Smooth muscle cell (in vitro differentiated cells): ENCODE results near the gene NABP2. TPM values are rescaled to one million over a fixed set of nuclear protein-coding genes. Genes with fewer than 3 reads are reported as not detected.

ENCODE experiments used
- DNase-seq: peaks from one replicate; lab custom pipeline; 2025; ENCODE audit not compliant: unreplicated experiment; lab: John Stamatoyannopoulos, UW
- H2AFZ ChIP-seq: fragments of 200-600 bp; sonication (generic); 2 replicates; pipeline ENCODE4 v1.6.0; 2016; ENCODE audit warnings: antibody characterized with exemption, low read depth, mild to moderate bottlenecking
- H3F3A ChIP-seq: fragments of 200-600 bp; sonication (generic); 2 replicates; pipeline ENCODE4 v1.6.0; 2017; ENCODE audit warnings: antibody characterized with exemption, low read depth
- H3K27ac ChIP-seq: fragments of 200-600 bp; sonication (generic); 2 replicates; pipeline ENCODE4 v1.5.1; 2016; ENCODE audit warnings: low read depth, mild to moderate bottlenecking
- H3K27me3 ChIP-seq: fragments of 200-600 bp; sonication (generic); 2 replicates; pipeline ENCODE4 v1.6.1; 2016; ENCODE audit warnings: low read depth, mild to moderate bottlenecking
- H3K36me3 ChIP-seq: fragments of 200-600 bp; sonication (generic); 2 replicates; pipeline ENCODE4 v1.5.1; 2016; ENCODE audit warnings: low read depth
- H3K4me1 ChIP-seq: fragments of 200-600 bp; sonication (generic); 2 replicates; pipeline ENCODE4 v1.5.1; 2016; ENCODE audit warnings: low read depth
- H3K4me2 ChIP-seq: fragments of 200-600 bp; sonication (generic); 2 replicates; pipeline ENCODE4 v1.6.0; 2016; ENCODE audit warnings: mild to moderate bottlenecking
- H3K4me3 ChIP-seq: fragments of 200-600 bp; sonication (generic); 2 replicates; pipeline ENCODE4 v1.5.1; 2016; ENCODE audit warnings: mild to moderate bottlenecking
- H3K79me2 ChIP-seq: fragments of 200-600 bp; sonication (generic); 2 replicates; pipeline ENCODE4 v1.6.0; 2016; ENCODE audit warnings: low read depth, mild to moderate bottlenecking
- H3K9ac ChIP-seq: fragments of 200-600 bp; sonication (generic); 2 replicates; pipeline ENCODE4 v1.6.0; 2016; ENCODE audit warnings: low read depth
- H3K9me3 ChIP-seq: fragments of 200-600 bp; sonication (generic); replicated peaks from 2 replicates; pipeline ENCODE4 v1.5.1; 2016; ENCODE audit warnings: low read depth
- H4K20me1 ChIP-seq: fragments of 200-600 bp; sonication (generic); 2 replicates; pipeline ENCODE4 v1.6.0; 2016; ENCODE audit warnings: low read depth
- WGBS: methylation state at CpG from one replicate; pipeline ENCODE4 v1.1.7; 2016; ENCODE audit warnings: low lambda C conversion rate; 5-methylcytosine and 5-hydroxymethylcytosine counted together
- polyA plus RNA-seq: library from polyadenylated mRNA; unstranded; fragments of >200 nt; fragmentation: Nextera tagmentation; extraction: Ambion mirVana; gene quantifications from 2 replicates; pipeline ENCODE4 v1.2.1, GENCODE V29; 2016
- total RNA-seq: library from RNA; depleted of rRNA; stranded (reverse); fragments of >200 nt; gene quantifications from 2 replicates; pipeline ENCODE4 v1.2.3, GENCODE V29; 2014
- TF ChIP-seq, protein P1 (sequence below): fragments of 200-600 bp; sonication (generic); IDR thresholded peaks from 2 replicates; pipeline ENCODE4 v1.5.1; 2017; ENCODE audit warnings: borderline replicate concordance, mild to moderate bottlenecking, antibody characterized with exemption; ENCODE audit not compliant: insufficient read depth, poor library complexity, severe bottlenecking

The NABP2 gene
- total and polyA plus RNA-seq, 2 experiments from 2014 or later = 14.2 to 33.8 TPM

DNA sequence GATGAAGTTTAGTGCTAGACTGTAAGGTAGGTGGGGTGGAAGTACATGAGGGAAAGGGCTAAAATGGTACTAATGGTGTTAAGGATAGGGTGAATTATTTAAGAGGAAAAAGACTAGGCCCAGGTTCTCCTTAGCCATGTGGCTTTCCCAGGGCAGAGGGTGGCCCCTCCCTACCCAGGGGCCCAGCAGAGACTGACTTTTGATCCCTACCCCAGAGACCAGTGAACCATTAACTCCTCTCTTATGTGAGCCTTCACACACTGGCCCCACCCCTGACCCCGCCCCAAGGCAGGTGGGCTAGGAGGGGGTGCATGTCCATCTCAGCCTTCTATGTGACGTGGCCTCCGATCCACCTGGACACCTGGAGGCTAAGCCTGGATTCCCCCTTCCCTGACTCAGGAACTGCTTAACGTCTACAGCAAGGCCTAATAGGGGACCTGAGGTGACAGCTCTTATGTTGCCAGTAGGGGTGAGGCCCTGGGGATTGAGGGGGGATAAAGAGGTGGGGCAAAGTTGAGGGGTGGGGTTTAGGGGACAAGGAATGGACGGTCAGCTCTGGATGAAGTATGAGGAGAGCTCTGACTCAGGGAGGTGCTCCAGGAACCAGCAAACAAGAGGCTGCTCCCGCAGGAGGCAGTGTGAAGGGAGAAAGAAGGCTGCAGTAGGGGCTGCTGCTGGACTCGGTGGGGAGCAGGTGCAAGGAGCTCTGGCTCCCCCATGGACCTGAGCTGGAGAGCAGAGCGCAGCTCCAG lies 6.5 kb downstream of the NABP2 start:
- no peak overlapping the region for H3K4me2 ChIP-seq
- H3K27ac ChIP-seq = no peak overlapping the region
- H2AFZ ChIP-seq = no peak overlapping the region
- H4K20me1 ChIP-seq = no peaks in the 10 kb centered on the region
- H3K36me3 ChIP-seq = no peaks in the 10 kb centered on the region
- H3K9me3 ChIP-seq = no peaks in the 10 kb centered on the region
- H3F3A ChIP-seq = peaks cover 4% of the 10 kb centered on the region
- H3K9ac ChIP-seq = no peak overlapping the region
- no peaks in the 10 kb centered on the region for H3K79me2 ChIP-seq
- no peak for DNase-seq
- H3K4me1 ChIP-seq = no peaks in the 10 kb centered on the region
- TF ChIP-seq, protein P1, sequence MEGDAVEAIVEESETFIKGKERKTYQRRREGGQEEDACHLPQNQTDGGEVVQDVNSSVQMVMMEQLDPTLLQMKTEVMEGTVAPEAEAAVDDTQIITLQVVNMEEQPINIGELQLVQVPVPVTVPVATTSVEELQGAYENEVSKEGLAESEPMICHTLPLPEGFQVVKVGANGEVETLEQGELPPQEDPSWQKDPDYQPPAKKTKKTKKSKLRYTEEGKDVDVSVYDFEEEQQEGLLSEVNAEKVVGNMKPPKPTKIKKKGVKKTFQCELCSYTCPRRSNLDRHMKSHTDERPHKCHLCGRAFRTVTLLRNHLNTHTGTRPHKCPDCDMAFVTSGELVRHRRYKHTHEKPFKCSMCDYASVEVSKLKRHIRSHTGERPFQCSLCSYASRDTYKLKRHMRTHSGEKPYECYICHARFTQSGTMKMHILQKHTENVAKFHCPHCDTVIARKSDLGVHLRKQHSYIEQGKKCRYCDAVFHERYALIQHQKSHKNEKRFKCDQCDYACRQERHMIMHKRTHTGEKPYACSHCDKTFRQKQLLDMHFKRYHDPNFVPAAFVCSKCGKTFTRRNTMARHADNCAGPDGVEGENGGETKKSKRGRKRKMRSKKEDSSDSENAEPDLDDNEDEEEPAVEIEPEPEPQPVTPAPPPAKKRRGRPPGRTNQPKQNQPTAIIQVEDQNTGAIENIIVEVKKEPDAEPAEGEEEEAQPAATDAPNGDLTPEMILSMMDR = no peak
- no peaks in the 10 kb centered on the region for H3K27me3 ChIP-seq
- peak overlapping the region; percentile 24 for H3K4me3 ChIP-seq
- 75% methylated on average over 8 of the region's 8 CpGs for WGBS

DNA sequence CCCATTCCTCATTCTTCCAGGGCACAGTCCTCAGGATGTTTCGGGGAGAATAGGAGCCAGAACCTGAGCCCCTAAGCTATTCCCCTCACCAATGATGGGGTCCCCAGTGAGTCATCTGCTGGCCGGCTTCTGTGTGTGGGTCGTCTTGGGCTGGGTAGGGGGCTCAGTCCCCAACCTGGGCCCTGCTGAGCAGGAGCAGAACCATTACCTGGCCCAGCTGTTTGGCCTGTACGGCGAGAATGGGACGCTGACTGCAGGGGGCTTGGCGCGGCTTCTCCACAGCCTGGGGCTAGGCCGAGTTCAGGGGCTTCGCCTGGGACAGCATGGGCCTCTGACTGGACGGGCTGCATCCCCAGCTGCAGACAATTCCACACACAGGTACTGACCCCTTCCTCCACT lies 7.0 kb downstream of the NABP2 start:
- no peaks in the 10 kb centered on the region for H3K27me3 ChIP-seq
- peaks cover 4% of the 10 kb centered on the region for H3F3A ChIP-seq
- no peaks in the 10 kb centered on the region for H3K9me3 ChIP-seq
- no peaks in the 10 kb centered on the region for H3K36me3 ChIP-seq
- no peak overlapping the region for H2AFZ ChIP-seq
- H3K4me2 ChIP-seq = no peak overlapping the region
- WGBS = 83% methylated on average over 11 of the region's 11 CpGs
- H3K27ac ChIP-seq = no peak overlapping the region
- DNase-seq = no peak
- H3K9ac ChIP-seq = no peak overlapping the region
- no peaks in the 10 kb centered on the region for H4K20me1 ChIP-seq
- no peaks in the 10 kb centered on the region for H3K79me2 ChIP-seq
- H3K4me3 ChIP-seq = peak overlapping the region; percentile 24
- TF ChIP-seq, protein P1 = no peak
- no peaks in the 10 kb centered on the region for H3K4me1 ChIP-seq

DNA sequence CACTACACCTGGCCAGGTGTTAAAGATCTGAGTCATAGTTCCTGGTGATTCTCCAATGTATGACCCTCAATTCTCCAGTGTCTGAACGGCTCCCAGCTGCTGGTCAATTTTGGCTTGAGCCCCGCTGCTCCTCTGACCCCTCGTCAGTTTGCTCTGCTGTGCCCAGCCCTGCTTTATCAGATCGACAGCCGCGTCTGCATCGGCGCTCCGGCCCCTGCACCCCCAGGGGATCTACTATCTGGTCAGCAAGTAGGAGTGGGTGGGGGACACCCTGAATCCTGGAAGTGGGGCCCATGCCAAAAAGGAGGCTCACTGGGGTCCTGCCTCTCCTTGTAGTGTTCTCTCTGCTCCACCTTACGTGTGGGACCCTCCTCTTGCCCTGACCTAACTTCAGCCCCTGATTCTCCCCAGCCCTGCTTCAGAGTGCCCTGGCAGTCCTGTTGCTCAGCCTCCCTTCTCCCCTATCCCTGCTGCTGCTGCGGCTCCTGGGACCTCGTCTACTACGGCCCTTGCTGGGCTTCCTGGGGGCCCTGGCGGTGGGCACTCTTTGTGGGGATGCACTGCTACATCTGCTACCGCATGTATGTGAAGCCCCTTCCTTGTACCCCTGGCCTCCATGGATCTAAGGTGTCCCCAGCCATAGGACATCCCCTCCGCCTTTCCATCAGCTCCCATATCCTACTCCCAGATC lies 10.7 kb downstream of the NABP2 start:
- Histone ChIP-seq H3K4me3 (no peak overlapping the region), H2AFZ (no peak overlapping the region), H4K20me1 (peaks cover 24% of the 10 kb centered on the region), H3K27ac (no peak overlapping the region), H3K4me2 (no peak overlapping the region), H3F3A (peaks cover 4% of the 10 kb centered on the region), H3K9ac (no peak overlapping the region), H3K27me3 (no peaks in the 10 kb centered on the region), H3K36me3 (no peaks in the 10 kb centered on the region), H3K9me3 (no peaks in the 10 kb centered on the region), H3K4me1 (no peaks in the 10 kb centered on the region), H3K79me2 (no peaks in the 10 kb centered on the region)
- TF ChIP-seq, protein P1 = no peak
- WGBS = 90% methylated on average over 16 of the region's 16 CpGs
- DNase-seq = no peak
